ENCODE measurements around the gene ZNF362. TPM values are rescaled to one million over a fixed set of nuclear protein-coding genes. Genes with fewer than 3 reads are reported as not detected.

ZNF362 gene
- total RNA-seq, 1 donor from 2014 or later, result 32.4 TPM

- peaks cover 57% of the 10 kb centered on the region for H3K4me1 ChIP-seq
- no peaks in the 10 kb centered on the region for H3K9me3 ChIP-seq (replicated peaks)
- H3K4me3 ChIP-seq, result no peak overlapping the region
- no peak for DNase-seq
- no peaks in the 10 kb centered on the region for H3K27me3 ChIP-seq (ENCODE audit: low read depth)
- intact Hi-C loops (cut with micrococcal nuclease), result no loop called here
- TF ChIP-seq CTCF (IDR thresholded peaks at IDR 0.05; ENCODE audit: borderline replicate concordance), result no peak
- peak overlapping the region; percentile 46 for H3K27ac ChIP-seq (replicated peaks)
- peaks cover 77% of the 10 kb centered on the region for H3K36me3 ChIP-seq
Observed at GRCh38 chr1:33324677-33325575, 68.6 kb downstream of the ZNF362 start.

- Histone ChIP-seq H3K4me1 (peaks cover 76% of the 10 kb centered on the region), H3K9me3 (replicated peaks) (no peaks in the 10 kb centered on the region), H3K36me3 (peaks cover 95% of the 10 kb centered on the region), H3K27me3 (ENCODE audit: low read depth) (no peaks in the 10 kb centered on the region), H3K4me3 (no peak overlapping the region), H3K27ac (replicated peaks) (peak overlapping the region; percentile 99)
- intact Hi-C loops (cut with micrococcal nuclease), result no loop called here
- no peak for DNase-seq
- no peak for TF ChIP-seq CTCF (IDR thresholded peaks at IDR 0.05; ENCODE audit: borderline replicate concordance)
Observed at GRCh38 chr1:33326785-33327184, 70.5 kb downstream of the ZNF362 start.

GRCh38 chr1:33327587-33328325 is 71.5 kb downstream of the ZNF362 start:
- Histone ChIP-seq H3K27me3 (ENCODE audit: low read depth) (no peaks in the 10 kb centered on the region), H3K4me3 (no peak overlapping the region), H3K27ac (replicated peaks) (peak overlapping the region; percentile 99), H3K36me3 (peaks cover 100% of the 10 kb centered on the region), H3K4me1 (peaks cover 86% of the 10 kb centered on the region), H3K9me3 (replicated peaks) (no peaks in the 10 kb centered on the region)
- intact Hi-C loops (cut with micrococcal nuclease), result no loop called here
- DNase-seq, result peak; percentile 59
- TF ChIP-seq CTCF (IDR thresholded peaks at IDR 0.05; ENCODE audit: borderline replicate concordance), result no peak

GRCh38 chr1:33328817-33329216 is 72.5 kb downstream of the ZNF362 start:
- intact Hi-C loops (cut with micrococcal nuclease), result no loop called here
- TF ChIP-seq CTCF (IDR thresholded peaks at IDR 0.05; ENCODE audit: borderline replicate concordance), result no peak
- H3K4me3 ChIP-seq, result no peak overlapping the region
- peaks cover 97% of the 10 kb centered on the region for H3K36me3 ChIP-seq
- H3K9me3 ChIP-seq (replicated peaks), result no peaks in the 10 kb centered on the region
- peaks cover 96% of the 10 kb centered on the region for H3K4me1 ChIP-seq
- DNase-seq, result no peak
- H3K27ac ChIP-seq (replicated peaks), result peak overlapping the region; percentile 99
- H3K27me3 ChIP-seq (ENCODE audit: low read depth), result no peaks in the 10 kb centered on the region

GRCh38 chr1:33329600-33330305 is 73.5 kb downstream of the ZNF362 start:
- peaks cover 100% of the 10 kb centered on the region for H3K4me1 ChIP-seq
- H3K27me3 ChIP-seq (ENCODE audit: low read depth), result no peaks in the 10 kb centered on the region
- no peak for TF ChIP-seq CTCF (IDR thresholded peaks at IDR 0.05; ENCODE audit: borderline replicate concordance)
- peak overlapping the region; percentile 99 for H3K27ac ChIP-seq (replicated peaks)
- no peak overlapping the region for H3K4me3 ChIP-seq
- H3K9me3 ChIP-seq (replicated peaks), result no peaks in the 10 kb centered on the region
- no peak for DNase-seq
- H3K36me3 ChIP-seq, result peaks cover 90% of the 10 kb centered on the region
- intact Hi-C loops (cut with micrococcal nuclease), result no loop called here

Measured in left ventricle myocardium inferior (tissue), 1 donor.